ENCODE results near the gene TRIP4. TPM values are rescaled to one million over a fixed set of nuclear protein-coding genes. Genes with fewer than 3 reads are reported as not detected.

The TRIP4 gene
- total RNA-seq, 1 donor from 2014 or later = 26.8 TPM

GRCh38 chr15:64444836-64445235 lies 57.2 kb downstream of the TRIP4 start:
- Mint-ChIP-seq H3K27me3 (ENCODE audit: unreplicated experiment) (no peaks in the 10 kb centered on the region), H3K4me3 (ENCODE audit: unreplicated experiment) (no peak overlapping the region)

GRCh38 chr15:64447536-64448315 lies 60.1 kb downstream of the TRIP4 start:
- Mint-ChIP-seq H3K36me3 (ENCODE audit: unreplicated experiment) (peaks cover 22% of the 10 kb centered on the region), H3K27me3 (ENCODE audit: unreplicated experiment) (no peaks in the 10 kb centered on the region), H3K9me3 (ENCODE audit: unreplicated experiment) (no peaks in the 10 kb centered on the region)

More at GRCh38 chr15:64444836-64445235, 57.2 kb downstream of the TRIP4 start:
- DNase-seq (ENCODE audit: extremely low spot score, unreplicated experiment) = no peak
- Mint-ChIP-seq H3K9me3 (ENCODE audit: unreplicated experiment) (no peaks in the 10 kb centered on the region), H3K27ac (ENCODE audit: unreplicated experiment) (peak overlapping the region; percentile 78), H3K36me3 (ENCODE audit: unreplicated experiment) (peaks cover 29% of the 10 kb centered on the region), H3K4me1 (ENCODE audit: unreplicated experiment) (peaks cover 21% of the 10 kb centered on the region)
- TF ChIP-seq CTCF (IDR thresholded peaks at IDR 0.05) = no peak

DNA sequence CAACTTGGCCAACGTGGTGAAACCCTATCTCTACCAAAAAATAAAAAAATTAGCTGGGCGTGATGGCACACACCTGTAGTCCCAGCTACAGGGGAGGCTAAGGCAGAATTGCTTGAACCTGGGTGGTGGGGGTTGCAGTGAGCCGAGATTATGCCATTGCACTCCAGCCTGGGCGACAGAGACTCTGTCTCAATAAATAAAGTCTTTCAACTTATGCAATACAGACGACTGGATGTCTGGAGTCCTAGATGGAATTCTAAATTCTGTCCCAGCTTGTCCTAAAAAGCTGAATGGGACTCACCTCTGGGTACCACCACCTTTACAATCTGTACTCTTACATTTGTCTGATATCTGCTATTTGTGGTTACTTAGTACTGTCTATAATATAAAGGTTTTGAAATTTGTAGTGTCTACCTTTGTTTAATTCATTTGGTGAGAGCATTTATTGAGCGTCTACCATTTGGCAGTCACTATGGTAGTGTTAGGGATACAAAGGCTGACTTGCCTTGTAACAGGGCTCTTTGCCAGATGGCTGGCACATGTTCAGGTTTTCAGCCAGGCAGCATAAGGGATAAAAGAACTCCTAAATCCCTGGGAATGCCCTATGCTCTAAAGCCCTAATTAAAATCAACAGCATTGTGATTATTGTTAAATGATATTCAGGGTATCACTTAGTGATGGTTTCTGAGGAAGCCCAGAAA lies 65.5 kb downstream of the TRIP4 start:
- Mint-ChIP-seq H3K4me1 (ENCODE audit: unreplicated experiment) (peaks cover 5% of the 10 kb centered on the region), H3K4me3 (ENCODE audit: unreplicated experiment) (no peak overlapping the region), H3K27ac (ENCODE audit: unreplicated experiment) (no peak overlapping the region), H3K27me3 (ENCODE audit: unreplicated experiment) (no peaks in the 10 kb centered on the region), H3K9me3 (ENCODE audit: unreplicated experiment) (no peaks in the 10 kb centered on the region), H3K36me3 (ENCODE audit: unreplicated experiment) (peaks cover 27% of the 10 kb centered on the region)
- no peak for TF ChIP-seq CTCF (IDR thresholded peaks at IDR 0.05)
- DNase-seq (ENCODE audit: extremely low spot score, unreplicated experiment) = no peak

More at GRCh38 chr15:64447536-64448315, 60.1 kb downstream of the TRIP4 start:
- TF ChIP-seq CTCF (IDR thresholded peaks at IDR 0.05) = no peak
- no peak overlapping the region for H3K27ac Mint-ChIP-seq (ENCODE audit: unreplicated experiment)
- H3K4me1 Mint-ChIP-seq (ENCODE audit: unreplicated experiment) = peaks cover 21% of the 10 kb centered on the region
- DNase-seq (ENCODE audit: extremely low spot score, unreplicated experiment) = no peak
- no peak overlapping the region for H3K4me3 Mint-ChIP-seq (ENCODE audit: unreplicated experiment)

GRCh38 chr15:64453689-64454037 lies 66.0 kb downstream of the TRIP4 start:
- Mint-ChIP-seq H3K36me3 (ENCODE audit: unreplicated experiment) (peaks cover 24% of the 10 kb centered on the region), H3K27ac (ENCODE audit: unreplicated experiment) (no peak overlapping the region), H3K4me3 (ENCODE audit: unreplicated experiment) (no peak overlapping the region), H3K4me1 (ENCODE audit: unreplicated experiment) (peaks cover 5% of the 10 kb centered on the region), H3K9me3 (ENCODE audit: unreplicated experiment) (no peaks in the 10 kb centered on the region), H3K27me3 (ENCODE audit: unreplicated experiment) (no peaks in the 10 kb centered on the region)
- no peak for DNase-seq (ENCODE audit: extremely low spot score, unreplicated experiment)
- no peak for TF ChIP-seq CTCF (IDR thresholded peaks at IDR 0.05)

DNA sequence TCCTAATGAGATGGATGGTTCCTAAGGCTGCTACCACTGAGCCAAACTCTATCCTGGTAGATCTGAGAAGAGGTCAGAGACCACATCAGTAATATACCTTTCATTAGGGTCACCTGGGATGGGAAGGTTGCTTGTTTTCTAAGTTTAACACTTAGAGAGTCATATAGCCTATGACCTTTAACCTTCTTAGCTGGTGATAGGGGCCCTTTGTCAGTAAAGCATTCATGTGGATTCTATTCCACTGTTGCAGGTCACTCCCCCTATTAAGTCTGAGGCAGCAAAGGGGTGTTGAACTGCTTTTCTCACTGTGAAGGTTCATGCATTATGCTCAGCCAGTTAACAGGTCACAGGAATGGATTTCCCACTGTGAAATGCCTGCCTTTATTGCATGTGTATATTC lies 66.6 kb downstream of the TRIP4 start:
- H3K27me3 Mint-ChIP-seq (ENCODE audit: unreplicated experiment) = no peaks in the 10 kb centered on the region
- no peak for TF ChIP-seq CTCF (IDR thresholded peaks at IDR 0.05)
- DNase-seq (ENCODE audit: extremely low spot score, unreplicated experiment) = no peak
- no peaks in the 10 kb centered on the region for H3K9me3 Mint-ChIP-seq (ENCODE audit: unreplicated experiment)
- no peak overlapping the region for H3K4me3 Mint-ChIP-seq (ENCODE audit: unreplicated experiment)
- H3K27ac Mint-ChIP-seq (ENCODE audit: unreplicated experiment) = no peak overlapping the region
- peaks cover 6% of the 10 kb centered on the region for H3K4me1 Mint-ChIP-seq (ENCODE audit: unreplicated experiment)
- H3K36me3 Mint-ChIP-seq (ENCODE audit: unreplicated experiment) = peaks cover 24% of the 10 kb centered on the region

All from osteocyte (in vitro differentiated cells).